Loucy (cell line): Measurements from ENCODE around the gene KIRREL1.

ENCODE experiments used
- EZH2phosphoT487 ChIP-seq: fragments of 200-600 bp; IDR thresholded peaks from 2 replicates; pipeline ENCODE4 v1.6.1; 2018; ENCODE audit warnings: antibody characterized with exemption, mild to moderate bottlenecking, moderate library complexity, borderline replicate concordance
- TF ChIP-seq, protein P1 (sequence below): fragments of 200-600 bp; sonication (generic); conservative IDR thresholded peaks from 2 replicates; pipeline ENCODE4 v1.5.1; 2014; ENCODE audit warnings: mild to moderate bottlenecking, antibody characterized with exemption, low read length

GRCh38 chr1:158148468-158148867 is 155.0 kb downstream of the KIRREL1 start:
- TF ChIP-seq, protein P1, sequence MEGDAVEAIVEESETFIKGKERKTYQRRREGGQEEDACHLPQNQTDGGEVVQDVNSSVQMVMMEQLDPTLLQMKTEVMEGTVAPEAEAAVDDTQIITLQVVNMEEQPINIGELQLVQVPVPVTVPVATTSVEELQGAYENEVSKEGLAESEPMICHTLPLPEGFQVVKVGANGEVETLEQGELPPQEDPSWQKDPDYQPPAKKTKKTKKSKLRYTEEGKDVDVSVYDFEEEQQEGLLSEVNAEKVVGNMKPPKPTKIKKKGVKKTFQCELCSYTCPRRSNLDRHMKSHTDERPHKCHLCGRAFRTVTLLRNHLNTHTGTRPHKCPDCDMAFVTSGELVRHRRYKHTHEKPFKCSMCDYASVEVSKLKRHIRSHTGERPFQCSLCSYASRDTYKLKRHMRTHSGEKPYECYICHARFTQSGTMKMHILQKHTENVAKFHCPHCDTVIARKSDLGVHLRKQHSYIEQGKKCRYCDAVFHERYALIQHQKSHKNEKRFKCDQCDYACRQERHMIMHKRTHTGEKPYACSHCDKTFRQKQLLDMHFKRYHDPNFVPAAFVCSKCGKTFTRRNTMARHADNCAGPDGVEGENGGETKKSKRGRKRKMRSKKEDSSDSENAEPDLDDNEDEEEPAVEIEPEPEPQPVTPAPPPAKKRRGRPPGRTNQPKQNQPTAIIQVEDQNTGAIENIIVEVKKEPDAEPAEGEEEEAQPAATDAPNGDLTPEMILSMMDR: no peak
- TF ChIP-seq EZH2phosphoT487: no peak
